ENCODE results near the gene GALNT18. TPM values are rescaled to one million over a fixed set of nuclear protein-coding genes. Genes with fewer than 3 reads are reported as not detected.

GALNT18 gene
- polyA plus RNA-seq, 1 donor from 2014 or later, result 7.6 TPM

DNA sequence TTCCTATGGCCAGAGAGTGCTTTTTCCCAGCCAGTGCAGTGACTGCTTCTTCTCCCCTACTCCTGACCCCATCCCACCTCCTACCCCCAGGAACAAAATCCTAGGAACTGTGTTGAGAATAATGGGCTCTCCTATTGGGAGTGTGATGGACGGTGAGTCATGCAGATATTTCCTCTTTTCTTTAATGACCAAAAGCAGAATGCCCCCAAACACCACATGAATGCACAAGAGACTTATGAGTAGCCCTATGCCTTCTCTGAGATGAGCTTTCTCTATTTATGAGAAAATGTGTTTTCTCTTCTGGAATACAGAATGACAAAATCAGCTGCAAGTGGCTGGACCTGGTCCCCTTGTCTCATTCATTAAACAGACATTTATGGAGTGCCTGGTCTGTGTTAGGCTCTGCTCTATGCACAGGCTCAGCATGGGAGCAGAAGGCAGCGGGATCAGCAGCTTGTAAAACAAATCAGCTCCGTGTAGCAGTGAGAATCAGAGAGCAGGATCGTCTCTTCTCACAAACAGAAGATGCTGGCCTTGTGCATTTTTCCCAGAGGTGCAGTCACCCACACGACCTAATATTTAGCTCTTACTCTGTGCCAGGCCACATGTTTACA is 47.5 kb upstream of the GALNT18 start:
- Histone ChIP-seq H3K27me3 (ENCODE audit: insufficient read depth, low read depth, low read length) (no peaks in the 10 kb centered on the region), H3K27ac (ENCODE audit: low read length) (no peak overlapping the region), H3K9me2 (ENCODE audit: insufficient read depth, low read length) (no peaks in the 10 kb centered on the region), H3K4me3 (ENCODE audit: low read length) (no peak overlapping the region), H3K4me2 (ENCODE audit: low read length) (no peak overlapping the region), H3K9ac (ENCODE audit: low read length) (no peak overlapping the region), H3K79me2 (replicated peaks; ENCODE audit: insufficient read depth, low read length) (no peaks in the 10 kb centered on the region), H4K20me1 (ENCODE audit: insufficient read depth) (no peaks in the 10 kb centered on the region), H2AFZ (ENCODE audit: low read depth, low read length) (no peak overlapping the region), H3K36me3 (ENCODE audit: insufficient read depth, low read length) (no peaks in the 10 kb centered on the region), H3K9me3 (ENCODE audit: low read length) (no peaks in the 10 kb centered on the region), H3F3A (ENCODE audit: insufficient read depth, low read length, poor library complexity, severe bottlenecking) (no peaks in the 10 kb centered on the region)
- TF ChIP-seq EZH2 (IDR thresholded peaks at IDR 0.05; ENCODE audit: borderline replicate concordance, insufficient read depth, low read length, poor library complexity, severe bottlenecking), result no peak
- TF ChIP-seq, protein P1, sequence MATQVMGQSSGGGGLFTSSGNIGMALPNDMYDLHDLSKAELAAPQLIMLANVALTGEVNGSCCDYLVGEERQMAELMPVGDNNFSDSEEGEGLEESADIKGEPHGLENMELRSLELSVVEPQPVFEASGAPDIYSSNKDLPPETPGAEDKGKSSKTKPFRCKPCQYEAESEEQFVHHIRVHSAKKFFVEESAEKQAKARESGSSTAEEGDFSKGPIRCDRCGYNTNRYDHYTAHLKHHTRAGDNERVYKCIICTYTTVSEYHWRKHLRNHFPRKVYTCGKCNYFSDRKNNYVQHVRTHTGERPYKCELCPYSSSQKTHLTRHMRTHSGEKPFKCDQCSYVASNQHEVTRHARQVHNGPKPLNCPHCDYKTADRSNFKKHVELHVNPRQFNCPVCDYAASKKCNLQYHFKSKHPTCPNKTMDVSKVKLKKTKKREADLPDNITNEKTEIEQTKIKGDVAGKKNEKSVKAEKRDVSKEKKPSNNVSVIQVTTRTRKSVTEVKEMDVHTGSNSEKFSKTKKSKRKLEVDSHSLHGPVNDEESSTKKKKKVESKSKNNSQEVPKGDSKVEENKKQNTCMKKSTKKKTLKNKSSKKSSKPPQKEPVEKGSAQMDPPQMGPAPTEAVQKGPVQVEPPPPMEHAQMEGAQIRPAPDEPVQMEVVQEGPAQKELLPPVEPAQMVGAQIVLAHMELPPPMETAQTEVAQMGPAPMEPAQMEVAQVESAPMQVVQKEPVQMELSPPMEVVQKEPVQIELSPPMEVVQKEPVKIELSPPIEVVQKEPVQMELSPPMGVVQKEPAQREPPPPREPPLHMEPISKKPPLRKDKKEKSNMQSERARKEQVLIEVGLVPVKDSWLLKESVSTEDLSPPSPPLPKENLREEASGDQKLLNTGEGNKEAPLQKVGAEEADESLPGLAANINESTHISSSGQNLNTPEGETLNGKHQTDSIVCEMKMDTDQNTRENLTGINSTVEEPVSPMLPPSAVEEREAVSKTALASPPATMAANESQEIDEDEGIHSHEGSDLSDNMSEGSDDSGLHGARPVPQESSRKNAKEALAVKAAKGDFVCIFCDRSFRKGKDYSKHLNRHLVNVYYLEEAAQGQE (IDR thresholded peaks at IDR 0.05; ENCODE audit: borderline replicate concordance), result no peak
- TF ChIP-seq, protein P2, sequence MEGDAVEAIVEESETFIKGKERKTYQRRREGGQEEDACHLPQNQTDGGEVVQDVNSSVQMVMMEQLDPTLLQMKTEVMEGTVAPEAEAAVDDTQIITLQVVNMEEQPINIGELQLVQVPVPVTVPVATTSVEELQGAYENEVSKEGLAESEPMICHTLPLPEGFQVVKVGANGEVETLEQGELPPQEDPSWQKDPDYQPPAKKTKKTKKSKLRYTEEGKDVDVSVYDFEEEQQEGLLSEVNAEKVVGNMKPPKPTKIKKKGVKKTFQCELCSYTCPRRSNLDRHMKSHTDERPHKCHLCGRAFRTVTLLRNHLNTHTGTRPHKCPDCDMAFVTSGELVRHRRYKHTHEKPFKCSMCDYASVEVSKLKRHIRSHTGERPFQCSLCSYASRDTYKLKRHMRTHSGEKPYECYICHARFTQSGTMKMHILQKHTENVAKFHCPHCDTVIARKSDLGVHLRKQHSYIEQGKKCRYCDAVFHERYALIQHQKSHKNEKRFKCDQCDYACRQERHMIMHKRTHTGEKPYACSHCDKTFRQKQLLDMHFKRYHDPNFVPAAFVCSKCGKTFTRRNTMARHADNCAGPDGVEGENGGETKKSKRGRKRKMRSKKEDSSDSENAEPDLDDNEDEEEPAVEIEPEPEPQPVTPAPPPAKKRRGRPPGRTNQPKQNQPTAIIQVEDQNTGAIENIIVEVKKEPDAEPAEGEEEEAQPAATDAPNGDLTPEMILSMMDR (IDR thresholded peaks at IDR 0.05; ENCODE audit: poor library complexity, severe bottlenecking), result no peak
- no peak for TF ChIP-seq MXI1 (conservative IDR thresholded peaks at IDR 0.05; ENCODE audit: poor library complexity, severe bottlenecking)
- TF ChIP-seq EP300 (conservative IDR thresholded peaks at IDR 0.05; ENCODE audit: poor library complexity, severe bottlenecking), result no peak
- no peak for TF ChIP-seq TAF1 (IDR thresholded peaks at IDR 0.05; ENCODE audit: low read depth)
- no peak for TF ChIP-seq SMC3 (conservative IDR thresholded peaks at IDR 0.05; ENCODE audit: poor library complexity)
- no peak for TF ChIP-seq POLR2AphosphoS5 (IDR thresholded peaks at IDR 0.05)
- no peak for TF ChIP-seq RAD21 (conservative IDR thresholded peaks at IDR 0.05)

DNA sequence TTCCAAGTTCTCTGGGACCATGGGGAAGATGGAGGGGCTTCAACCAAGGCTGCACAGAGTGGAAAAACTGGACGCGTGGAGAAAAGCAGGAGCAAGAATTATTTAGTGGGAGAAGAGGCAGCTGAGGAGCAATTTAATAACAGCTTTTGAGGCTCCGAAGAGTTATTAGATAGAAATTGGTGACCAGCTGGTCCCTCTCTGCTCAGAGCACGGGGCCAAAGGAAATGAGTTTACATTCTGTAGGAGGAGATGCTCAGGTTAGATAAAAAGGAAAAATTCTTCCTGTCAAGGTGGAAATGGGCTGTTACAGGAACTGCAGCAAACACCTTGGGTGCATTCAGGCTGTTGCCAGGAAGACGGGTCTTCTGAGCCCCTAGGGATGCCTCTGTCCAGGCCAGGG is 47.0 kb upstream of the GALNT18 start:
- no peak overlapping the region for H3K4me2 ChIP-seq (ENCODE audit: low read length)
- TF ChIP-seq MXI1 (conservative IDR thresholded peaks at IDR 0.05; ENCODE audit: poor library complexity, severe bottlenecking) (no peak), RAD21 (conservative IDR thresholded peaks at IDR 0.05) (no peak), EZH2 (IDR thresholded peaks at IDR 0.05; ENCODE audit: borderline replicate concordance, insufficient read depth, low read length, poor library complexity, severe bottlenecking) (no peak), SMC3 (conservative IDR thresholded peaks at IDR 0.05; ENCODE audit: poor library complexity) (no peak), TAF1 (IDR thresholded peaks at IDR 0.05; ENCODE audit: low read depth) (no peak), EP300 (conservative IDR thresholded peaks at IDR 0.05; ENCODE audit: poor library complexity, severe bottlenecking) (no peak), POLR2AphosphoS5 (IDR thresholded peaks at IDR 0.05) (no peak)
- TF ChIP-seq, protein P2 (IDR thresholded peaks at IDR 0.05; ENCODE audit: poor library complexity, severe bottlenecking), result no peak
- TF ChIP-seq, protein P1 (IDR thresholded peaks at IDR 0.05; ENCODE audit: borderline replicate concordance), result no peak
- H2AFZ ChIP-seq (ENCODE audit: low read depth, low read length), result no peak overlapping the region
- no peaks in the 10 kb centered on the region for H3F3A ChIP-seq (ENCODE audit: insufficient read depth, low read length, poor library complexity, severe bottlenecking)
- no peaks in the 10 kb centered on the region for H3K27me3 ChIP-seq (ENCODE audit: insufficient read depth, low read depth, low read length)
- no peaks in the 10 kb centered on the region for H3K9me3 ChIP-seq (ENCODE audit: low read length)
- H4K20me1 ChIP-seq (ENCODE audit: insufficient read depth), result no peaks in the 10 kb centered on the region
- H3K36me3 ChIP-seq (ENCODE audit: insufficient read depth, low read length), result no peaks in the 10 kb centered on the region
- H3K79me2 ChIP-seq (replicated peaks; ENCODE audit: insufficient read depth, low read length), result no peaks in the 10 kb centered on the region
- no peak overlapping the region for H3K9ac ChIP-seq (ENCODE audit: low read length)
- no peak overlapping the region for H3K4me3 ChIP-seq (ENCODE audit: low read length)
- no peak overlapping the region for H3K27ac ChIP-seq (ENCODE audit: low read length)
- no peaks in the 10 kb centered on the region for H3K9me2 ChIP-seq (ENCODE audit: insufficient read depth, low read length)

Data from neural cell (in vitro differentiated cells).